Central memory CD4-positive, alpha-beta T cell (primary cell): ENCODE measurements around the gene PRDM16.

Source experiments
- DNase-seq: peaks from one replicate; pipeline ENCODE4 v3.0.0; 2022

The PRDM16 gene

DNA sequence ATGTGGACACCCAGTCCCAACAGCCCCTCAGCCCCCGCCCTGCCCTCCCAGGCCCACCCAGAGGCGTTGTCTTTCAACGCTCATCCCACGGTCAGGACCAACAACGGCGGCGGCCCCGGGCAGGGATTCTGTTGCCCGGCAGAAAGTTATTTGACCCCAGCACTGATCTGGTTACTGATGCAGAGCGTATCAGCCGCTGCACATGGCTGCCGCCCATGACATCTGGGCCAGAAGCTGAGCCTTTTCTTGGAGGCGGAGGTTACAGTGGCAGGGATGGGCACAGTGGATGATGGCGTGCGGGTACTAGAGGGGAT, 258.3 kb downstream of the PRDM16 start:
- no peak for DNase-seq

DNA sequence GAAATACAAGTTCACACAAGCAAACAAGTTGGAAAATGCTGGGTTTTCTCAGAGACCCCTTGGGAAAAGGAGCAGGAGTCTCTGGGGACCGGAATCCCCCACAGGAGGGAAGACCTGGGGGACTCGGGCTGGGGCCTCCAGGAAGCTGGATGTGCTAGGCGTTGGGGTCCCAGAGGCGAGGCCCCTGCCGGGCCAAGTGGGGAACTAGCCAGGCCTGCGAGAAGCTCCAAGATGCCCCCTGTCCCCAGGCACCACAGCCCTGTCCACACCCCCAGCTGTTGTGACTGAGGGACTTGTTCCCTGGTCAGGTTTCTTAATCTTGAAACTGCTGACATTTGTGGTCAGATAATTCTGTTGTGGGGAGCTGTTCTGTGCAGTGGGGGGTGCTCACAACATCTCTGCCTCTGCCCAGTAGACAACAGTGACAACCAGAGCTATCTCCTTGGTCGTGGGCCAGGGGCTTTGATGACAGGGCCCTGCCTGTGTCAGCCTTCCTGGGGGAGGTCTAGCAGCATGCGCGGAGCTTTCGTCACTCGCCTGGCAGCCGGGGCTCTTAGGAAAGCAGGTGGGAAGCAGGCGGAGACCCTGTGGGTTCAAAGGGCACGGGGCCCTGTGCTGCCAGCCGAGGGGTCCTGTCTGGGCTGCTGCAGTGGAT, 259.1 kb downstream of the PRDM16 start:
- DNase-seq, result no peak

DNA sequence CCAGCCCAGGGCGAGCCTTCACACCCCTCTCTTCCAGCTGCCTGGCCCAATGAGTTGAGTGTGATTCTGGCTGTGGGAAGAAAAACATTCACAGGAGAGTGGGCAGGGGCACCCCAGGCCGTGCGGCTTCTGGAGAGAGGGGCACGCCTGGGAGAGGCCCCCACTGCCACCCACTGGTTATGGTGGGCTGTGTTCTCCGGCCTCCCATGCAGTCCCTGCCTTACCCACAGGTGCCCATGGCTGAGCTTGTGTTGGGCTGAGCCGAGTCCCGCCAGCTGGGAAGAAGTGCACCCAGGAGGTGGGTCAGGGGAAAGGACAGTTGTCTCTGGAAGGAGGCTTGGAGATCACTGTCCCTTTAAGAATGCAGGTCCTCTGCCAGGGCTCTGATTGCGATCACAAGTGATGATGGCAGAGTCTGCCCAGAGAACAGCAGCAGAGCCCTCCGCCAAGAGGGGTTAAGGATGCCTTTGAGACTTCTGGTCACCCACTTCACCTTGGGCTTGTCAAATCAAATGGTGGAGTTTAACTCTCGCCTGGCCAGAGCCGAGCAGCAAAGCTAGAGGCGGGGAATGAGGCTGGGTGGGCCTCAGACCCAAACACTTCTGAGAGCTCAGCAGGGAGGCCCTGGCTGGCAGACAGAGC, 260.8 kb downstream of the PRDM16 start:
- no peak for DNase-seq

DNA sequence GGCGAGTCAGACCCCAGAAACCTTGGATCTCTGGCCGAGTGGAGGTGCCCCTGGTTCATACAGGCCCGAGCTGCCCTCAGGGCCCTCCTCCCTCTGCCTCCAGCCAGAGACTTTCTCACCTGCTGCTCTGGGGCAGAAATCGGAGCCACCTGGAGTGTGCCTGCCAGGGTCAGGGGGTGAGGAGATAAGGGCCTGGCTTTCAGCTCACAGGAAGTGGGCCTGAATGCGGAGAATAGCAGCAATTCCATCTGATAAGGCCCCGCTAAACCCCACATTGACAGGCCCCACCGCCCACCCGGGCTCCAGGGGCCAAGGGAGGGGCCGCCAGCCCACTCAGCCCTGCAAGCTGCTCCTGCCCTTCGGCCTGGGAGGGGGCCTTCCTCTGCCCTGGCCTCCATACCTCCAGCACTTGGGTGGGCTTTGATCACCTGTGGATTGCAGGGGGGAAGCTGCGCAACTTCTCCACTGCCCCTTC, 261.8 kb downstream of the PRDM16 start:
- no peak for DNase-seq

- no peak for DNase-seq
Measured at GRCh38 chr1:3331564-3331963, 262.6 kb downstream of the PRDM16 start.

- DNase-seq, result no peak
Measured at GRCh38 chr1:3332043-3332442, 263.0 kb downstream of the PRDM16 start.

GRCh38 chr1:3332662-3333061, 263.7 kb downstream of the PRDM16 start:
- no peak for DNase-seq

DNA sequence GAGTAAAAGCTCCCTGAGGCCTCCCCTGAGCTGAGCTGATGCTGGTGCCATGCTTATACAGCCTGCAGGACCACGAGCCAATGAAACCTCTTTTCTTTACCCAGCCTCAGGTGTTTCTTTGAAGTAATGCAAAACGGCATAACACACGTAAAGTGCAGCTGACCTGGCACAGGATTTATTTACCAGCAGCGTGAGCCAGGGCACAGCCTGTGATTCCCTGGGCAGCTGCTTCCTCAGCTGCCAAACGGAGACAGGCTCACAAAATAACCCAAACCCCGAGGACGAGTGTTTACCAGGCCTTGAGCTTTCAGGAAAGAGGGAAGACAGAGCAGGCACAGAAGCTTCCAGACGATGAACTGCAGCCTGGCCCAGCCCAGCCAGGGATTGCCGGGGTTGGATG, 264.9 kb downstream of the PRDM16 start:
- no peak for DNase-seq

- no peak for DNase-seq
Measured at GRCh38 chr1:3334366-3334765, 265.4 kb downstream of the PRDM16 start.

DNA sequence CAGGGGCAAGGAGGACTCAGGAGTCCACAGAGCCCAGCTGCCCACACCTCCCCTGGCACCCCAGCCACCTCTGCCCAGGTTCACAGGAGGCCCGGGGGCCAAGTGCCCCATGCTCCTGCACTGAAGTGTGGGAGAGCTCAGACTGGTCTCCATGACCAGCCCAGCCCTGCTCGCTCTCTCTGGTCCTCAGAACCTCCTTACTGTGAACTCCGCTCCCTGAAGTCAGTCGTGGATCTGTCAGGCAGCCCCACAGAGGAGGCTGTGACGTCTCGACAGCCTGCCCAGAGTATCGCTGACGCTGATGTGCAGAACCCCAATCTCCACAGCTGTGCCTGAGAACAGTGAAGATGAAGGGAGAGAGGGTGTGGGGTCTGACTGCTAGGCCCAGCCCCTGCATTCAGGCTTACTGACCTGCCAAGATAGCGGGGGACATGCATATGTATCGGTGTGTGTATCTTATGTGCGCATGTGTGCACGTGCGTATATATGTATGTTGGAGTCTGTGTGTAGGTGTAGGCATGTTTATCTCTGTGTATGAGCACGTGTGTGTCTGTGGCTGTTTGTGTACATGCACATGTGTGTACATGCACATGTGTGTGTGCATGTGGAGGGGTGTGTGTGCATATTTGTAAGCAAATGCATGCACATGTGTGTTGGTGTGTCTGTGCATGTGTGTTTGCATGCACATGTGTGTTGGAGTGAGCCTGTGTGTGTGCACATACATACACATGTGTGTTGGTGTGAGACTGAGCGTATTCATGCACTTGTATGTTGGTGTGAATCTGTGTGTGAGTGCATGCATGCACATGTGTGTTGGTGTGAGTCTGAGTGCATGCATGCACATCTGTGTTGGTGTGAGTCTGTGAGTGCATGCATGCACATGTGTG, 267.0 kb downstream of the PRDM16 start:
- no peak for DNase-seq

- DNase-seq, result no peak
Measured at GRCh38 chr1:3336641-3337630, 267.9 kb downstream of the PRDM16 start.

DNA sequence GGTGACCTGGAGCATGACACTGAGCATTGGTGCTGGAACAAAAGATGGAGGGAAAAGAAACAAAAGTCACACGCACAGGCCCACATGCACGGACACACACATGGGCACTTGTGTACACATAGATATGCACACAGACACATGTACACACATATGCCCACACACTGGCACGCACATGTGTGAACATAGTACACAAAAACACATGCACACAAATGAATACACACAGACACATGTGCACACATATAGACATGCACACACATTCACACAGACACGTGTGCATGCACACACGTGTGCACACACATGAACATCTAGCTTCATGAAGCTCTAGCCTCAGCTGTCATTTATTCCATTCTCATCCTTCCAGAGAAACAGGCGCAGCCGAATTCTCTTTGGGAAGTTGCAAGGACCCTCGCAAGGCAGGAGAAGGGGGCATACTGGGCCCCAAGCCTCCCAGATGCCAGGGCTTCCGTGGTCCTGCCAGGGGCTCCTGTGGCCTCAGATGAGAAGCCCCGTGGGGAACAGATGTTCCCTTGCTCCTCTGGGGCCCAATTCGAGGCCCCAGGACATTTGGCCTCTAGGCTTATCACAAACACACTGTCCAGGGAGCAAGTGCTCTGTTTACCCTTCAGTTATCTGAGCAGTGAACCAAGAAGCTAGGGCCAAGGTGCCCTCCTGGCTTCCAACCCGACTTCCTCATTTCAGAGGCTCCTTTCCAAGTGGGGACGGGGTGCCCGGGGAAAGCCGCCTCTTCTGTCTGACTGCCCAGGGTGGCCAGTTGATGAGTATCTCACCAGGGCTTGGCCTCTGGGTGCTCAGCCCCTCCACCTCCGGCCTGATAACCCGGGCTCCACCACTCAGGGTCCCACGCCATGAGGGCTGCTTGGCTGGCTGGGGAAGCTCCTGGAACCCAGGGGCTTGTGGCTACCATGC, 269.1 kb downstream of the PRDM16 start:
- no peak for DNase-seq

DNA sequence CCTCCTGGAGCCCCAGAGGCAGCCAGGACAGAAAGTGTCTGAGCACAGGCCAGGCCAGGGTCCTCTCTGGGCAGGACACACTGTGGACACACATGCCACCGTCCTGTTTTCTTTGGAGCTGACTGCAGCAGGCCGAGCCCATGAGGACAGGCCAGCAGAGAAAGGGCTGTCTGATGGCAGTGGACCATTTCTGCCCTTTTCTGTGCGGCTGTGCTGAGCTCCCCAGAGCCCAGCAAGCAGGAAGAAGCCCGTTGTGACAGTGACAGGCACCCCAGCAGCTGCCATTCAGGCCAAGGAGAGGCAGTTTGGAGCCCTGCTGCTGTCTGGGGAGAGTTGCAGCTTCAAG, 269.7 kb downstream of the PRDM16 start:
- DNase-seq, result no peak

- no peak for DNase-seq
Measured at GRCh38 chr1:3339856-3340255, 270.9 kb downstream of the PRDM16 start.

DNA sequence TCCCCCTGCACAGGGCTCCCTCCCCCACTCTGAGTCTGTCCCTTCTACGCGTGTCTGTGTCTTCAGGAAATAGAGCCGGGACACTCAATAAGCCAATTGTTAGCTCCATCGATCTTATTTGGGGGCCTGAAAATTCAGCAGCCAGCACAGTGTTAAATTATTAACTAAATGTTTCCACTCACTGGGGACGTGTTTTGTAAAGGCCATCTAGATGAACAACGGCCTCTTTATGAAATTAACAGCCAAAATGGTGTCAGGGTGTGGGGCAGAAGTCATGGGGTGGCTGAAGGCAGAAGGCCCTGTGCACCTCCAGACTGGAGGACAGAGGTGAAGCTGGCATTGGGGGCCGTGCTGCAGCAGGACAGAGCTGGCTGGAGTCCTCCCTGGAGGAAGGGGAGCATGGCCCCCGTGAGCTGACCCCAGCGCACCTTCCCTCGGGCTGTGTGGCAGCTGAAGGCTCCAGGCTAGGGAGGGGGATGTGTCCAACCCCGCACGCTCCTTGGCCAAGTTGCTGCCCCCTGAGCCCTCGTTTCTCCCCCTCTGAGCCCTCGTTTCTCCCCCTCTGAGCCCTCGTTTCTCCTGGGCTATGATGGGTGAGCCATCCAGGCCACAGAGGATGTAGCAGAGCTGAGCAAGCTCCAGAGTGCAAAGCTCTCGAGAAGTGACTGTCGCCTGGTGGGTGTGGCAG, 271.7 kb downstream of the PRDM16 start:
- DNase-seq, result no peak

- no peak for DNase-seq
Measured at GRCh38 chr1:3341236-3341994, 272.4 kb downstream of the PRDM16 start.

DNA sequence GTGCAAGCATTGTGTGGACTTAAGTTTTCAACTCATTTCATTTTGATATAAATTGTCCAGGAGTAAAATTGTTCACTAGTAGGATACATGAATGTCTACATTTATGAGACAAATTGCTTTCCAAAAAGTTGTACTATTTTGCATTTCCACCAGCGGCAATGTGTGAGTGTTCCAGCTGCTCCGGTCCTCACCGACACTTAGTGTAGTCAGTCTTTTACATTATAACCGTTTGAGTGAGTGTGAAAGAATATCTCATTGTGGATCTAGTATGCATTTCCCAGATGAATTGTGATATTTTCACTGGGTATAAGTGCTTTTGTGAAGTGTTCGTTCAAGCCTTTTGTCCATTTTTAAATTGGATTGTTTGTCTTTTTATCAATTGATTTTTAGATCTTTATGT, 274.0 kb downstream of the PRDM16 start:
- no peak for DNase-seq

- no peak for DNase-seq
Measured at GRCh38 chr1:3344395-3344794, 275.4 kb downstream of the PRDM16 start.

- DNase-seq, result no peak
Measured at GRCh38 chr1:3345792-3346191, 276.8 kb downstream of the PRDM16 start.

DNA sequence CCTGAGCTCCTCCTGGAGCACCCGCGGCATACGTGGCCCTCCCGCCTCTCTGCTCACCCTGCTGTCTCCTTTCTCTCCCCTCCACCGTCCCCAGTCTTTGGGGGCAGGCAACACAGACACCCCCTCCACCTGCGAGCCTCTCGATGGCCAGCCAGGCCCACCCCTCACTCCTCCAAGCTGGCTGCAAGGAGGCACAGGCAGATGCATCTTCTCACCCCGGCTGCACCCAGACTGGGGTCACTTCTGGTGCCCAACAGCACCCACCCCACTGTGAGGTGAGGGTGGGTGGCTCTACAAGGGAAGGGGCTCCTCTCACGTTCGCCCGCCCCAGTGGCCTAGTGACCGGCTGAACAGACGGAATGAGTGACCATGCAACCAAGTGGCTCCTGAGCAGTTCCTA, 277.5 kb downstream of the PRDM16 start:
- DNase-seq, result no peak
